ENCODE results near the gene IL25.

DNA sequence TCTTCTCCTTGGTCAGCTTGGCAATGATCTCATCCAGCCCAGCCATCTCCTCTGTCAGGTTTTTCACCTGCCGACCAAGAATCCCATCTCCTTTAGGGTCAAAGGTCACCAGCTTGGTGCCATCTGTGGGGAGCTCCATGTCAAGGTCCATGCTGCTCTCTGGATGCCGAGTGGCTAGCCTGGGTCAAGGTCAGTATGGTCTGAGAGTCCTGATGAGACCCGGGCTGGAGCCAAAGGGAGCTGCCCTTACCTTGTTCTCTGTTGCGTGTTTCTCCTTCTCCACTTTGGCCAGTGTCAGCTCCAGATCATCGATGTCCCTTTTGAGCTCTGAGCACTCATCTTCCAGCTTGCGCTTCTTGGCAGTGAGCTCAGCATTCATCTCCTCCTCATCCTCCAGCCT, 51.0 kb downstream of the IL25 start:
- TF ChIP-seq POLR2AphosphoS5 (IDR thresholded peaks at IDR 0.05; ENCODE audit: low read depth, low read length) = no peak
- TF ChIP-seq, protein P1, sequence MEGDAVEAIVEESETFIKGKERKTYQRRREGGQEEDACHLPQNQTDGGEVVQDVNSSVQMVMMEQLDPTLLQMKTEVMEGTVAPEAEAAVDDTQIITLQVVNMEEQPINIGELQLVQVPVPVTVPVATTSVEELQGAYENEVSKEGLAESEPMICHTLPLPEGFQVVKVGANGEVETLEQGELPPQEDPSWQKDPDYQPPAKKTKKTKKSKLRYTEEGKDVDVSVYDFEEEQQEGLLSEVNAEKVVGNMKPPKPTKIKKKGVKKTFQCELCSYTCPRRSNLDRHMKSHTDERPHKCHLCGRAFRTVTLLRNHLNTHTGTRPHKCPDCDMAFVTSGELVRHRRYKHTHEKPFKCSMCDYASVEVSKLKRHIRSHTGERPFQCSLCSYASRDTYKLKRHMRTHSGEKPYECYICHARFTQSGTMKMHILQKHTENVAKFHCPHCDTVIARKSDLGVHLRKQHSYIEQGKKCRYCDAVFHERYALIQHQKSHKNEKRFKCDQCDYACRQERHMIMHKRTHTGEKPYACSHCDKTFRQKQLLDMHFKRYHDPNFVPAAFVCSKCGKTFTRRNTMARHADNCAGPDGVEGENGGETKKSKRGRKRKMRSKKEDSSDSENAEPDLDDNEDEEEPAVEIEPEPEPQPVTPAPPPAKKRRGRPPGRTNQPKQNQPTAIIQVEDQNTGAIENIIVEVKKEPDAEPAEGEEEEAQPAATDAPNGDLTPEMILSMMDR (IDR thresholded peaks at IDR 0.05) = no peak
- TF ChIP-seq, protein P2, sequence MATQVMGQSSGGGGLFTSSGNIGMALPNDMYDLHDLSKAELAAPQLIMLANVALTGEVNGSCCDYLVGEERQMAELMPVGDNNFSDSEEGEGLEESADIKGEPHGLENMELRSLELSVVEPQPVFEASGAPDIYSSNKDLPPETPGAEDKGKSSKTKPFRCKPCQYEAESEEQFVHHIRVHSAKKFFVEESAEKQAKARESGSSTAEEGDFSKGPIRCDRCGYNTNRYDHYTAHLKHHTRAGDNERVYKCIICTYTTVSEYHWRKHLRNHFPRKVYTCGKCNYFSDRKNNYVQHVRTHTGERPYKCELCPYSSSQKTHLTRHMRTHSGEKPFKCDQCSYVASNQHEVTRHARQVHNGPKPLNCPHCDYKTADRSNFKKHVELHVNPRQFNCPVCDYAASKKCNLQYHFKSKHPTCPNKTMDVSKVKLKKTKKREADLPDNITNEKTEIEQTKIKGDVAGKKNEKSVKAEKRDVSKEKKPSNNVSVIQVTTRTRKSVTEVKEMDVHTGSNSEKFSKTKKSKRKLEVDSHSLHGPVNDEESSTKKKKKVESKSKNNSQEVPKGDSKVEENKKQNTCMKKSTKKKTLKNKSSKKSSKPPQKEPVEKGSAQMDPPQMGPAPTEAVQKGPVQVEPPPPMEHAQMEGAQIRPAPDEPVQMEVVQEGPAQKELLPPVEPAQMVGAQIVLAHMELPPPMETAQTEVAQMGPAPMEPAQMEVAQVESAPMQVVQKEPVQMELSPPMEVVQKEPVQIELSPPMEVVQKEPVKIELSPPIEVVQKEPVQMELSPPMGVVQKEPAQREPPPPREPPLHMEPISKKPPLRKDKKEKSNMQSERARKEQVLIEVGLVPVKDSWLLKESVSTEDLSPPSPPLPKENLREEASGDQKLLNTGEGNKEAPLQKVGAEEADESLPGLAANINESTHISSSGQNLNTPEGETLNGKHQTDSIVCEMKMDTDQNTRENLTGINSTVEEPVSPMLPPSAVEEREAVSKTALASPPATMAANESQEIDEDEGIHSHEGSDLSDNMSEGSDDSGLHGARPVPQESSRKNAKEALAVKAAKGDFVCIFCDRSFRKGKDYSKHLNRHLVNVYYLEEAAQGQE (IDR thresholded peaks at IDR 0.05; ENCODE audit: insufficient read depth in 1 of 2, low read depth in 2 of 2, low read length in 1 of 2) = no peak
